ENCODE measurements around the gene TRIM7.

GRCh38 chr5:181158869-181159268 is 46.1 kb downstream of the TRIM7 start:
- TF ChIP-seq USF1 (IDR thresholded peaks at IDR 0.05) (no peak), YY1 (IDR thresholded peaks at IDR 0.05; ENCODE audit: low read depth) (no peak), CEBPB (IDR thresholded peaks at IDR 0.05) (no peak), ZBTB7A (IDR thresholded peaks at IDR 0.05; ENCODE audit: low read depth) (no peak), EP300 (IDR thresholded peaks at IDR 0.05; ENCODE audit: borderline replicate concordance) (no peak), MAX (IDR thresholded peaks at IDR 0.05) (no peak), TAF1 (IDR thresholded peaks at IDR 0.05; ENCODE audit: low read depth) (no peak)
